K562 (cell line): ENCODE results near the gene AGAP1. TPM values are rescaled to one million over a fixed set of nuclear protein-coding genes. Genes with fewer than 3 reads are reported as not detected.

Source experiments
- ATAC-seq: fragments of 200-7000 bp; cut with Tn5 transposase; 3 replicates; pipeline ENCODE4 v1.9.1; 2020; ENCODE audit warnings: moderate library complexity
- BruUV-seq: library from RNA; stranded (reverse); fragments of 400-500 nt; replicated peaks from 2 replicates; lab custom pipeline; 2021; lab: Mats Ljungman, UMichigan
- CTCF ChIA-PET: fragments of 300-600 bp; formaldehyde crosslinking; extraction: SDS; loops from one replicate; lab custom pipeline; 2021; ENCODE audit warnings: low intra/inter-chr PET ratio; lab: Yijun Ruan, JAX
- POLR2A ChIA-PET: fragments of 300-600, 350-650 bp; sonication (Branson Sonifier 250); formaldehyde crosslinking; extraction: SDS; loops from one replicate; lab custom pipeline; 2021; ENCODE audit warnings: antibody characterized with exemption, inconsistent platforms; lab: Yijun Ruan, JAX
- DNase-seq, 4 experiments: peaks; one replicate each; pipeline versions ENCODE4 v3.0.0 to v3.0.0-alpha.2; 2011 to 2018; ENCODE audit warnings: low spot score in 3 of 4, mixed read lengths in 3 of 4; ENCODE audit errors: extremely low read depth in 1 of 4
- FAIRE-seq: peaks from 2 replicates; lab custom pipeline; 2011; peaks lifted over from hg19 to GRCh38; lab: Jason Lieb, UNC
- H2AFZ ChIP-seq: 2 replicates; pipeline ENCODE4 v1.6.0; 2011; ENCODE audit warnings: low read depth, low read length, control low read depth, inconsistent platforms
- H3K27ac ChIP-seq: fragments of 200-600 bp; 3 replicates; pipeline ENCODE4 v1.8.0; 2011; ENCODE audit warnings: low read depth, mild to moderate bottlenecking, control low read depth, inconsistent platforms, low read length, moderate library complexity, mixed read lengths; ENCODE audit errors: extremely low read depth
- H3K27me3 ChIP-seq, 2 experiments: fragments of 300-600 bp in 1 of 2; 2 replicates in 1 of 2; 3 replicates in 1 of 2; pipeline versions ENCODE4 v1.6.0 to v1.8.0; 2011; ENCODE audit warnings: inconsistent platforms in 2 of 2, low read length in 2 of 2, mild to moderate bottlenecking in 1 of 2, mixed read lengths in 1 of 2, moderate library complexity in 1 of 2; ENCODE audit not compliant: control insufficient read depth in 2 of 2, insufficient read depth in 2 of 2
- H3K36me3 ChIP-seq: fragments of 300-600 bp; 3 replicates; pipeline ENCODE4 v1.8.0; 2011; ENCODE audit warnings: mild to moderate bottlenecking, low read length, inconsistent platforms; ENCODE audit not compliant: control insufficient read depth, insufficient read depth
- H3K4me1 ChIP-seq, 2 experiments: fragments of 200-600 bp in 1 of 2; replicated peaks in 1 of 2; 2 replicates in 1 of 2; 3 replicates in 1 of 2; pipeline versions ENCODE4 v1.5.1 to v1.8.0; 2011; ENCODE audit warnings: inconsistent platforms in 2 of 2, low read length in 2 of 2, mild to moderate bottlenecking in 1 of 2, mixed read lengths in 1 of 2, moderate library complexity in 1 of 2; ENCODE audit not compliant: control insufficient read depth in 2 of 2, insufficient read depth in 2 of 2
- H3K4me2 ChIP-seq: 2 replicates; pipeline ENCODE4 v1.6.1; 2011; ENCODE audit warnings: low read length, control low read depth, inconsistent platforms, mixed read lengths; ENCODE audit not compliant: insufficient read depth
- H3K4me3 ChIP-seq: fragments of 200-600 bp; sonication (generic), shearing (Covaris generic); 2 replicates; pipeline ENCODE4 v1.5.1; 2016; ENCODE audit warnings: control low read depth, inconsistent platforms
- H3K79me2 ChIP-seq: fragments of 200-600 bp; 3 replicates; pipeline ENCODE4 v1.8.0; 2011; ENCODE audit warnings: low read length, inconsistent platforms; ENCODE audit not compliant: control insufficient read depth, insufficient read depth
- H3K9ac ChIP-seq, 2 experiments: 2 replicates each; pipeline versions ENCODE4 v1.6.0 to v1.6.1; 2011; ENCODE audit warnings: low read depth in 2 of 2, low read length in 2 of 2, control low read depth in 1 of 2, inconsistent platforms in 1 of 2, mild to moderate bottlenecking in 1 of 2, mixed read lengths in 1 of 2; ENCODE audit not compliant: insufficient read depth in 1 of 2
- H3K9me1 ChIP-seq: one replicate; pipeline ENCODE4 v1.6.0; 2011; ENCODE audit warnings: inconsistent platforms, mild to moderate bottlenecking, low read length, moderate library complexity; ENCODE audit not compliant: control insufficient read depth, insufficient read depth
- H3K9me3 ChIP-seq: replicated peaks from 2 replicates; pipeline ENCODE4 v1.5.1; 2011; ENCODE audit warnings: low read depth, low read length, inconsistent platforms; ENCODE audit not compliant: control insufficient read depth, insufficient read depth
- H4K20me1 ChIP-seq: replicated peaks from 2 replicates; pipeline ENCODE4 v1.6.1; 2011; ENCODE audit warnings: low read length, inconsistent platforms, mixed read lengths; ENCODE audit not compliant: control insufficient read depth, insufficient read depth
- ARID3B ChIP-seq: fragments of 250-450 bp; sonication (Bioruptor Pico); IDR thresholded peaks from 2 replicates; pipeline ENCODE4 v1.4.0; 2020; ENCODE audit warnings: borderline replicate concordance
- FOXM1 ChIP-seq, 2 experiments: fragments of 450-650 bp in 1 of 2; sonication (generic) in 1 of 2; formaldehyde crosslinking in 1 of 2; IDR thresholded peaks; 2 replicates each; pipeline versions ENCODE4 v1.6.1 to v1.9.0; 2017 to 2022; ENCODE audit warnings: low read depth in 2 of 2, mild to moderate bottlenecking in 2 of 2, missing genetic modification reagents in 1 of 2, moderate library complexity in 1 of 2
- HSF4 ChIP-seq: fragments of 250-450 bp; sonication (Bioruptor Pico); IDR thresholded peaks from 2 replicates; pipeline ENCODE4 v2.1.2; 2022; ENCODE audit warnings: mild to moderate bottlenecking, moderate library complexity, borderline replicate concordance
- ILK ChIP-seq: fragments of 450-650 bp; IDR thresholded peaks from 2 replicates; pipeline ENCODE4 v1.6.1; 2016; ENCODE audit warnings: missing genetic modification characterization, low read depth, mild to moderate bottlenecking, missing compliant biosample characterization, moderate library complexity, borderline replicate concordance
- MTA3 ChIP-seq: fragments of 450-650 bp; formaldehyde crosslinking; IDR thresholded peaks from 2 replicates; pipeline ENCODE4 v1.6.1; 2017; ENCODE audit warnings: mild to moderate bottlenecking, borderline replicate concordance
- RUNX1 ChIP-seq: sonication (generic); IDR thresholded peaks from 2 replicates; pipeline ENCODE4 v1.6.1; 2016; ENCODE audit warnings: antibody characterized with exemption, low read depth
- ZNF224 ChIP-seq: sonication (generic); formaldehyde crosslinking; IDR thresholded peaks from 2 replicates; pipeline ENCODE4 v1.8.0; 2022; ENCODE audit warnings: mild to moderate bottlenecking, missing genetic modification reagents
- ZNF23 ChIP-seq: fragments of 250-450 bp; sonication (Bioruptor Pico); IDR thresholded peaks from 2 replicates; pipeline ENCODE4 v1.4.0; 2020; ENCODE audit warnings: mild to moderate bottlenecking
- ZNF324 ChIP-seq: fragments of 250-450 bp; sonication (Bioruptor Pico); IDR thresholded peaks from 2 replicates; pipeline ENCODE4 v1.4.0; 2020; ENCODE audit warnings: mild to moderate bottlenecking
- WGBS: fragments of 100-300 bp; shearing (Covaris generic); methylation state at CpG from one replicate; pipeline ENCODE4 v1.1.6; 2016; ENCODE audit warnings: low coverage, mixed read lengths; ENCODE audit not compliant: insufficient coverage; ENCODE audit errors: missing lambda C conversion rate; 5-methylcytosine and 5-hydroxymethylcytosine counted together
- in situ Hi-C: fragments of 300-500 bp; cut with MboI; formaldehyde crosslinking; loops from 4 replicates; pipeline ENCODE4 v1.15.0; 2018; ENCODE audit warnings: inconsistent platforms, mixed read lengths
- intact Hi-C: fragments of 100-400 bp; cut with micrococcal nuclease; formaldehyde crosslinking; loops from 2 replicates; pipeline ENCODE4 v1.14.2; 2022
- polyA plus RNA-seq, 8 experiments: library from polyadenylated mRNA; depleted of rRNA in 4 of 8; stranded (reverse) in 5 of 8; unstranded in 3 of 8; fragments of >200 nt; fragmentation: Nextera tagmentation in 2 of 8; fragmentation: Illumina TruSeq in 1 of 8; extraction: Ambion mirVana in 2 of 8; extraction: Trizol in 1 of 8; gene quantifications; 2 replicates each; pipeline versions ENCODE4 v1.2.1 to v1.2.3, GENCODE V29; 2011 to 2014; ENCODE audit warnings: inconsistent platforms in 1 of 8, missing spikeins in 1 of 8
- total RNA-seq, 7 experiments: library from RNA; depleted of rRNA in 6 of 7; stranded (reverse); fragments of >200 nt in 6 of 7; fragmentation: Illumina TruSeq in 2 of 7; extraction: Trizol in 2 of 7; gene quantifications; 2 replicates each; pipeline versions ENCODE4 v1.2.1 to v1.2.3, GENCODE V29; 2011 to 2021; ENCODE audit warnings: low replicate concordance in 1 of 7
- TF ChIP-seq, protein P1 (sequence below): sonication (generic); formaldehyde crosslinking; IDR thresholded peaks from 2 replicates; pipeline ENCODE4 v1.8.1; 2022; ENCODE audit warnings: missing genetic modification reagents
- TF ChIP-seq, protein P2 (sequence below): fragments of 450-650 bp; IDR thresholded peaks from 2 replicates; pipeline ENCODE4 v1.7.0; 2016; ENCODE audit warnings: borderline replicate concordance

The AGAP1 gene
- total and polyA plus RNA-seq, 9 of the 15 experiments (the other 6 are each of a cell fraction or from before 2014, with no cell fraction given) = 1.3 to 24.0 (median 10.6) TPM

GRCh38 chr2:235647264-235647663, 153.4 kb downstream of the AGAP1 start (continued):
- no peak for TF ChIP-seq ARID3B

GRCh38 chr2:235647877-235648276, 154.0 kb downstream of the AGAP1 start:
- Histone ChIP-seq H3K4me3 (no peak overlapping the region), H3K27me3 (no peaks in the 10 kb centered on the region), H3K9ac (no peak overlapping the region), H3K9me1 (no peaks in the 10 kb centered on the region), H3K27ac (no peak overlapping the region), H3K79me2 (peaks cover 37% of the 10 kb centered on the region), H3K4me1 (peaks cover 0 to 14% of the 10 kb centered on the region in 2 experiments; a peak in 3 of 5 replicates), H3K4me2 (no peak overlapping the region), H3K9me3 (no peaks in the 10 kb centered on the region), H2AFZ (no peak overlapping the region), H4K20me1 (peaks cover 22% of the 10 kb centered on the region), H3K36me3 (no peaks in the 10 kb centered on the region)
- ChIA-PET CTCF (no interaction called here), POLR2A (no interaction called here)
- DNase-seq (no peak), FAIRE-seq (no peak), ATAC-seq (no peak)
- BruUV-seq = no TSS peak
- WGBS = 43% methylated on average over 3 of the region's 3 CpGs
- intact Hi-C loops (no loop called here), in situ Hi-C loops (no loop called here)
- TF ChIP-seq ZNF324 (no peak), ILK (tag) (no peak), ZNF23 (CRISPR knock-in tag) (no peak), FOXM1 (IDR thresholded peaks at IDR 0.05; ENCODE audit: low read depth) (no peak), FOXM1 (CRISPR knock-in tag; IDR thresholded peaks at IDR 0.05; ENCODE audit: low read depth) (no peak), MTA3 (no peak), ZNF224 (CRISPR knock-in tag) (no peak), HSF4 (no peak), RUNX1 (no peak)
- TF ChIP-seq, protein P1, sequence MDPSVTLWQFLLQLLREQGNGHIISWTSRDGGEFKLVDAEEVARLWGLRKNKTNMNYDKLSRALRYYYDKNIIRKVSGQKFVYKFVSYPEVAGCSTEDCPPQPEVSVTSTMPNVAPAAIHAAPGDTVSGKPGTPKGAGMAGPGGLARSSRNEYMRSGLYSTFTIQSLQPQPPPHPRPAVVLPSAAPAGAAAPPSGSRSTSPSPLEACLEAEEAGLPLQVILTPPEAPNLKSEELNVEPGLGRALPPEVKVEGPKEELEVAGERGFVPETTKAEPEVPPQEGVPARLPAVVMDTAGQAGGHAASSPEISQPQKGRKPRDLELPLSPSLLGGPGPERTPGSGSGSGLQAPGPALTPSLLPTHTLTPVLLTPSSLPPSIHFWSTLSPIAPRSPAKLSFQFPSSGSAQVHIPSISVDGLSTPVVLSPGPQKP (CRISPR knock-in tag) = no peak
- TF ChIP-seq, protein P2, sequence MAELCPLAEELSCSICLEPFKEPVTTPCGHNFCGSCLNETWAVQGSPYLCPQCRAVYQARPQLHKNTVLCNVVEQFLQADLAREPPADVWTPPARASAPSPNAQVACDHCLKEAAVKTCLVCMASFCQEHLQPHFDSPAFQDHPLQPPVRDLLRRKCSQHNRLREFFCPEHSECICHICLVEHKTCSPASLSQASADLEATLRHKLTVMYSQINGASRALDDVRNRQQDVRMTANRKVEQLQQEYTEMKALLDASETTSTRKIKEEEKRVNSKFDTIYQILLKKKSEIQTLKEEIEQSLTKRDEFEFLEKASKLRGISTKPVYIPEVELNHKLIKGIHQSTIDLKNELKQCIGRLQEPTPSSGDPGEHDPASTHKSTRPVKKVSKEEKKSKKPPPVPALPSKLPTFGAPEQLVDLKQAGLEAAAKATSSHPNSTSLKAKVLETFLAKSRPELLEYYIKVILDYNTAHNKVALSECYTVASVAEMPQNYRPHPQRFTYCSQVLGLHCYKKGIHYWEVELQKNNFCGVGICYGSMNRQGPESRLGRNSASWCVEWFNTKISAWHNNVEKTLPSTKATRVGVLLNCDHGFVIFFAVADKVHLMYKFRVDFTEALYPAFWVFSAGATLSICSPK = no peak
